MM.1S (cell line): ENCODE results near the gene TSSK6.

Experiments used
- DNase-seq: peaks from one replicate; pipeline ENCODE4 v3.0.0-alpha.2; 2015
- H2AFZ ChIP-seq: fragments of 300-600 bp; sonication (generic); 2 replicates; pipeline ENCODE4 v1.6.0; 2016; ENCODE audit warnings: antibody characterized with exemption, low read length
- H3F3A ChIP-seq: fragments of 300-600 bp; sonication (generic); 2 replicates; pipeline ENCODE4 v1.6.1; 2016; ENCODE audit warnings: mild to moderate bottlenecking, antibody characterized with exemption, low read length, moderate library complexity, mixed read lengths; ENCODE audit not compliant: insufficient read depth
- H3K27ac ChIP-seq: fragments of 300-600 bp; sonication (generic); 2 replicates; pipeline ENCODE4 v1.5.1; 2016; ENCODE audit warnings: mild to moderate bottlenecking, low read length
- H3K27me3 ChIP-seq: fragments of 300-600 bp; sonication (generic); replicated peaks from 2 replicates; pipeline ENCODE4 v1.6.0; 2016; ENCODE audit warnings: low read length; ENCODE audit not compliant: insufficient read depth
- H3K36me3 ChIP-seq: fragments of 300-600 bp; sonication (generic); replicated peaks from 2 replicates; pipeline ENCODE4 v1.6.1; 2016; ENCODE audit warnings: mild to moderate bottlenecking, low read length, mixed read lengths; ENCODE audit not compliant: insufficient read depth
- H3K4me1 ChIP-seq: fragments of 300-600 bp; sonication (generic); 2 replicates; pipeline ENCODE4 v1.6.1; 2016; ENCODE audit warnings: low read length, mixed read lengths
- H3K4me2 ChIP-seq: fragments of 300-600 bp; sonication (generic); 2 replicates; pipeline ENCODE4 v1.6.0; 2016; ENCODE audit warnings: low read depth, low read length
- H3K4me3 ChIP-seq: fragments of 300-600 bp; sonication (generic); 2 replicates; pipeline ENCODE4 v1.5.1; 2016; ENCODE audit warnings: low read length, mixed read lengths
- H3K79me2 ChIP-seq: fragments of 300-600 bp; sonication (generic); 2 replicates; pipeline ENCODE4 v1.6.1; 2016; ENCODE audit warnings: mixed run types, low read length, mixed read lengths
- H3K9ac ChIP-seq: fragments of 300-600 bp; sonication (generic); 2 replicates; pipeline ENCODE4 v1.6.1; 2016; ENCODE audit warnings: low read length, mixed read lengths
- H3K9me2 ChIP-seq: fragments of 300-600 bp; sonication (generic); replicated peaks from 2 replicates; pipeline ENCODE4 v1.6.1; 2016; ENCODE audit warnings: mild to moderate bottlenecking, low read length, mixed read lengths; ENCODE audit not compliant: insufficient read depth
- H3K9me3 ChIP-seq: fragments of 300-600 bp; sonication (generic); replicated peaks from 2 replicates; pipeline ENCODE4 v1.6.1; 2016; ENCODE audit warnings: mild to moderate bottlenecking, low read length, mixed read lengths; ENCODE audit not compliant: insufficient read depth
- H4K20me1 ChIP-seq: fragments of 300-600 bp; sonication (generic); 2 replicates; pipeline ENCODE4 v1.6.1; 2016; ENCODE audit warnings: mild to moderate bottlenecking, low read length, moderate library complexity, mixed read lengths; ENCODE audit not compliant: insufficient read depth
- CTCF ChIP-seq: fragments of 300-600 bp; sonication (generic); IDR thresholded peaks from 2 replicates; pipeline ENCODE4 v1.5.1; 2016; ENCODE audit warnings: antibody characterized with exemption, low read length, mixed read lengths
- EZH2 ChIP-seq: fragments of 300-600 bp; sonication (generic); optimal IDR thresholded peaks from 2 replicates; pipeline ENCODE3; 2017; ENCODE audit warnings: low read depth, mild to moderate bottlenecking, antibody characterized with exemption, low read length, mixed read lengths
- EZH2phosphoT487 ChIP-seq: fragments of 300-600 bp; sonication (generic); IDR thresholded peaks from 2 replicates; pipeline ENCODE4 v1.6.1; 2018; ENCODE audit warnings: antibody characterized with exemption, low read length

The TSSK6 gene

GRCh38 chr19:19495614-19496603 is 19.4 kb downstream of the TSSK6 start:
- Histone ChIP-seq H2AFZ (no peak overlapping the region), H3F3A (no peaks in the 10 kb centered on the region), H3K4me1 (no peaks in the 10 kb centered on the region), H3K27ac (no peak overlapping the region), H3K36me3 (no peaks in the 10 kb centered on the region), H3K9me2 (no peaks in the 10 kb centered on the region), H3K9me3 (no peaks in the 10 kb centered on the region), H4K20me1 (no peaks in the 10 kb centered on the region), H3K4me3 (no peak overlapping the region), H3K4me2 (no peak overlapping the region), H3K79me2 (peaks cover 20% of the 10 kb centered on the region), H3K9ac (no peak overlapping the region), H3K27me3 (no peaks in the 10 kb centered on the region)
- DNase-seq = no peak
- TF ChIP-seq CTCF (no peak), EZH2 (no peak), EZH2phosphoT487 (no peak)

GRCh38 chr19:19493841-19494546 is 21.4 kb downstream of the TSSK6 start:
- H3K4me2 ChIP-seq = no peak overlapping the region
- TF ChIP-seq CTCF (no peak), EZH2 (no peak), EZH2phosphoT487 (no peak)
- no peak overlapping the region for H2AFZ ChIP-seq
- no peak overlapping the region for H3K27ac ChIP-seq
- no peaks in the 10 kb centered on the region for H3K27me3 ChIP-seq
- no peak overlapping the region for H3K9ac ChIP-seq
- no peaks in the 10 kb centered on the region for H3K9me3 ChIP-seq
- DNase-seq = no peak
- H4K20me1 ChIP-seq = no peaks in the 10 kb centered on the region
- peaks cover 5% of the 10 kb centered on the region; the same call in 1 of the 2 replicates for H3F3A ChIP-seq
- no peaks in the 10 kb centered on the region for H3K9me2 ChIP-seq
- H3K79me2 ChIP-seq = peaks cover 27% of the 10 kb centered on the region
- H3K36me3 ChIP-seq = no peaks in the 10 kb centered on the region
- peaks cover 6% of the 10 kb centered on the region; the same call in 1 of the 2 replicates for H3K4me1 ChIP-seq
- no peak overlapping the region for H3K4me3 ChIP-seq

GRCh38 chr19:19492026-19492610 is 23.2 kb downstream of the TSSK6 start:
- Histone ChIP-seq H3K9ac (no peak overlapping the region), H2AFZ (no peak overlapping the region), H3F3A (peaks cover 11% of the 10 kb centered on the region; the same call in 1 of the 2 replicates), H3K4me3 (no peak overlapping the region), H3K4me1 (peaks cover 11% of the 10 kb centered on the region; the same call in 1 of the 2 replicates), H3K27me3 (no peaks in the 10 kb centered on the region), H3K36me3 (no peaks in the 10 kb centered on the region), H4K20me1 (no peaks in the 10 kb centered on the region), H3K79me2 (peaks cover 32% of the 10 kb centered on the region), H3K9me2 (no peaks in the 10 kb centered on the region), H3K4me2 (no peak overlapping the region), H3K27ac (no peak overlapping the region), H3K9me3 (no peaks in the 10 kb centered on the region)
- TF ChIP-seq EZH2phosphoT487 (no peak), EZH2 (no peak), CTCF (no peak)
- DNase-seq = no peak
